CD4-positive, CD25-positive, alpha-beta regulatory T cell (primary cell): ENCODE measurements around the gene RIMBP3B. TPM values are rescaled to one million over a fixed set of nuclear protein-coding genes. Genes with fewer than 3 reads are reported as not detected.
"Not testable (repeated sequence)": the region's sequence is repeated elsewhere in the genome, so short reads cannot be mapped to it uniquely, and the experiment has no call there.

Experiments used
- ATAC-seq, 2 donors: fragments of 150-1000 bp; cut with Tn5 transposase; one replicate each; pipeline ENCODE4 v1.10.0; 2021; ENCODE audit warnings: low read depth in 2 of 2, moderate number of reproducible peaks in 2 of 2, moderate library complexity in 1 of 2
- DNase-seq, 3 donors: peaks; one replicate each; pipeline versions ENCODE4 v3.0.0 to v3.0.0-alpha.2; 2012 to 2022; ENCODE audit warnings: mixed read lengths in 1 of 3
- H3K27ac ChIP-seq: one replicate; pipeline ENCODE4 v1.7.0; 2013; ENCODE audit warnings: mild to moderate bottlenecking, low read length; ENCODE audit not compliant: insufficient read depth, poor library complexity, severe bottlenecking
- H3K27me3 ChIP-seq: one replicate; pipeline ENCODE4 v1.7.0; 2013; ENCODE audit warnings: low read length; ENCODE audit not compliant: control insufficient read depth, insufficient read depth
- H3K36me3 ChIP-seq: one replicate; pipeline ENCODE4 v1.7.0; 2013; ENCODE audit warnings: mild to moderate bottlenecking, low read length, moderate library complexity; ENCODE audit not compliant: control insufficient read depth, insufficient read depth
- H3K4me1 ChIP-seq: 2 replicates; pipeline ENCODE4 v1.7.0; 2013; ENCODE audit warnings: mild to moderate bottlenecking, low read length; ENCODE audit not compliant: insufficient read depth, control insufficient read depth, poor library complexity, severe bottlenecking
- H3K4me3 ChIP-seq: one replicate; pipeline ENCODE4 v1.7.0; 2013; ENCODE audit warnings: low read depth, mild to moderate bottlenecking, low read length, moderate library complexity
- H3K9me3 ChIP-seq, 2 experiments: 1 replicate in 1 of 2; 2 replicates in 1 of 2; pipeline ENCODE4 v1.7.0; 2013; ENCODE audit warnings: low read length in 2 of 2, mild to moderate bottlenecking in 1 of 2, moderate library complexity in 1 of 2; ENCODE audit not compliant: control insufficient read depth in 2 of 2
- H3K27ac Mint-ChIP-seq, 3 donors: one replicate each; pipeline ENCODE4 v1.8.0; 2020 to 2022; ENCODE audit warnings: mild to moderate bottlenecking in 3 of 3, mixed read lengths in 3 of 3, moderate library complexity in 2 of 3
- H3K27me3 Mint-ChIP-seq: one replicate; pipeline ENCODE4 v1.8.0; 2022; ENCODE audit warnings: mild to moderate bottlenecking, mixed read lengths
- H3K36me3 Mint-ChIP-seq: one replicate; pipeline ENCODE4 v1.8.0; 2020; ENCODE audit warnings: mixed read lengths
- H3K4me1 Mint-ChIP-seq, 4 donors: one replicate each; pipeline ENCODE4 v1.8.0; 2020 to 2022; ENCODE audit warnings: mixed read lengths in 4 of 4, mild to moderate bottlenecking in 1 of 4
- H3K4me3 Mint-ChIP-seq, 4 donors: one replicate each; pipeline ENCODE4 v1.8.0; 2020 to 2022; ENCODE audit warnings: mild to moderate bottlenecking in 4 of 4, mixed read lengths in 4 of 4, moderate library complexity in 3 of 4
- H3K9me3 Mint-ChIP-seq, 7 donors: one replicate each; pipeline ENCODE4 v1.8.0; 2020 to 2022; ENCODE audit warnings: mixed read lengths in 7 of 7, mild to moderate bottlenecking in 3 of 7, moderate library complexity in 2 of 7
- polyA plus RNA-seq, 4 donors: library from polyadenylated mRNA; unstranded; fragments of 300-500 nt; fragmentation: Illumina TruSeq; gene quantifications; one replicate each; pipeline ENCODE4 v1.2.3, GENCODE V29; 2021
- total RNA-seq: library from RNA; stranded (reverse); gene quantifications from one replicate; pipeline ENCODE4 v1.2.3, GENCODE V29; 2022

RIMBP3B gene, protein sequence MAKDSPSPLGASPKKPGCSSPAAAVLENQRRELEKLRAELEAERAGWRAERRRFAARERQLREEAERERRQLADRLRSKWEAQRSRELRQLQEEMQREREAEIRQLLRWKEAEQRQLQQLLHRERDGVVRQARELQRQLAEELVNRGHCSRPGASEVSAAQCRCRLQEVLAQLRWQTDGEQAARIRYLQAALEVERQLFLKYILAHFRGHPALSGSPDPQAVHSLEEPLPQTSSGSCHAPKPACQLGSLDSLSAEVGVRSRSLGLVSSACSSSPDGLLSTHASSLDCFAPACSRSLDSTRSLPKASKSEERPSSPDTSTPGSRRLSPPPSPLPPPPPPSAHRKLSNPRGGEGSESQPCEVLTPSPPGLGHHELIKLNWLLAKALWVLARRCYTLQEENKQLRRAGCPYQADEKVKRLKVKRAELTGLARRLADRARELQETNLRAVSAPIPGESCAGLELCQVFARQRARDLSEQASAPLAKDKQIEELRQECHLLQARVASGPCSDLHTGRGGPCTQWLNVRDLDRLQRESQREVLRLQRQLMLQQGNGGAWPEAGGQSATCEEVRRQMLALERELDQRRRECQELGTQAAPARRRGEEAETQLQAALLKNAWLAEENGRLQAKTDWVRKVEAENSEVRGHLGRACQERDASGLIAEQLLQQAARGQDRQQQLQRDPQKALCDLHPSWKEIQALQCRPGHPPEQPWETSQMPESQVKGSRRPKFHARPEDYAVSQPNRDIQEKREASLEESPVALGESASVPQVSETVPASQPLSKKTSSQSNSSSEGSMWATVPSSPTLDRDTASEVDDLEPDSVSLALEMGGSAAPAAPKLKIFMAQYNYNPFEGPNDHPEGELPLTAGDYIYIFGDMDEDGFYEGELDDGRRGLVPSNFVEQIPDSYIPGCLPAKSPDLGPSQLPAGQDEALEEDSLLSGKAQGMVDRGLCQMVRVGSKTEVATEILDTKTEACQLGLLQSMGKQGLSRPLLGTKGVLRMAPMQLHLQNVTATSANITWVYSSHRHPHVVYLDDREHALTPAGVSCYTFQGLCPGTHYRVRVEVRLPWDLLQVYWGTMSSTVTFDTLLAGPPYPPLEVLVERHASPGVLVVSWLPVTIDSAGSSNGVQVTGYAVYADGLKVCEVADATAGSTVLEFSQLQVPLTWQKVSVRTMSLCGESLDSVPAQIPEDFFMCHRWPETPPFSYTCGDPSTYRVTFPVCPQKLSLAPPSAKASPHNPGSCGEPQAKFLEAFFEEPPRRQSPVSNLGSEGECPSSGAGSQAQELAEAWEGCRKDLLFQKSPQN (N-terminal part only)
- total RNA-seq (not detected), polyA plus RNA-seq (under 1 TPM in 3 of 4 donors, not detected in 1; 0.32 to 0.63 (median 0.47) TPM)

DNA sequence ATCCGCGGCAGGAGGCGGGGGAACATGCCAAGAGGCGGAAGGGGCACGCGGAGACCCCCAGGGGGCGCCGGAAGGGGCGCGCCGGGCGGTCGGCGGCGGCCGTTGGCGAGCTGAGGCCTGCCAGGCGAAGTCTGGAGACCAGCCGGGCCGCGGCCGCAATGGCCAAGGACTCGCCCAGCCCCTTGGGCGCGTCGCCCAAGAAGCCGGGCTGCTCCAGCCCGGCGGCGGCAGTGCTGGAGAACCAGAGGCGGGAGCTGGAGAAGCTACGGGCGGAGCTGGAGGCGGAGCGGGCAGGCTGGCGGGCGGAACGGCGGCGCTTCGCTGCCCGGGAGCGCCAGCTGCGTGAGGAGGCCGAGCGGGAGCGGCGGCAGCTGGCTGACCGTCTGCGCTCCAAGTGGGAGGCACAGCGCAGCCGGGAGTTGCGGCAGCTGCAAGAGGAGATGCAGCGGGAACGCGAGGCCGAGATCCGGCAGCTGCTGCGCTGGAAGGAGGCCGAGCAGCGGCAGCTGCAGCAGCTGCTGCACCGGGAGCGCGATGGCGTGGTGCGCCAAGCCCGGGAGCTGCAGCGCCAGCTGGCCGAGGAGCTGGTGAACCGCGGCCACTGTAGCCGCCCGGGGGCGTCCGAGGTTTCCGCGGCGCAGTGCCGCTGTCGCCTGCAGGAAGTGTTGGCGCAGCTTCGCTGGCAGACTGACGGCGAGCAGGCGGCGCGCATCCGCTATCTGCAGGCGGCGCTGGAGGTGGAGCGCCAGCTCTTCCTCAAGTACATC, at the start of gene RIMBP3B:
Gene RIMBP3B (plus strand): TSS at position 51 of the 767 bp plus-strand sequence. CDS start 108 bp downstream, at position 159.
- not testable (repeated sequence) for H3K4me1 ChIP-seq, DNase-seq, H3K27me3 ChIP-seq, H3K4me3 Mint-ChIP-seq, H3K27me3 Mint-ChIP-seq, H3K36me3 Mint-ChIP-seq, H3K27ac ChIP-seq, H3K9me3 ChIP-seq, H3K27ac Mint-ChIP-seq, H3K36me3 ChIP-seq, H3K4me1 Mint-ChIP-seq, H3K4me3 ChIP-seq, H3K9me3 Mint-ChIP-seq
- ATAC-seq: peak; percentile 77 to 78

DNA sequence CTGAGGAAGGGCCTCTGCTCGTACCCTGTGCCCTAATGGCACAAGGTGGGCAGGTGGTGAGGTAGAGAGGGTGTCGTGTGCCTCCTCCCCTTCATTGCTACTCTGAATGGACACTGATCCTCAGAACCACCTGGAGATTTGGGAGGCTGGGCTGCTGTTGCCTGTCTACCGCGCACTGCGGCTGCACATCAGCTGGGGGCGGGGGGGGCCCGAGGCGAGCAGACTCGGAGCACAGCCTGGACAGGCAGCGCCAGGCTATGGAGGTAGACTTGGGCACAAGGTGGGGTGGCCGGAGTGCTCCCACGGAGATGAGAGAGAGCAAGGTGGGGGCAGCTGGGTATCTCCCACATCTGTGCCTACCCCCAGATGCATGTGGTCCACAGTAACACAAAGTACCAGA, 26.0 kb upstream of the RIMBP3B start:
- ATAC-seq, DNase-seq, H3K27me3 Mint-ChIP-seq: not testable (repeated sequence)

DNA sequence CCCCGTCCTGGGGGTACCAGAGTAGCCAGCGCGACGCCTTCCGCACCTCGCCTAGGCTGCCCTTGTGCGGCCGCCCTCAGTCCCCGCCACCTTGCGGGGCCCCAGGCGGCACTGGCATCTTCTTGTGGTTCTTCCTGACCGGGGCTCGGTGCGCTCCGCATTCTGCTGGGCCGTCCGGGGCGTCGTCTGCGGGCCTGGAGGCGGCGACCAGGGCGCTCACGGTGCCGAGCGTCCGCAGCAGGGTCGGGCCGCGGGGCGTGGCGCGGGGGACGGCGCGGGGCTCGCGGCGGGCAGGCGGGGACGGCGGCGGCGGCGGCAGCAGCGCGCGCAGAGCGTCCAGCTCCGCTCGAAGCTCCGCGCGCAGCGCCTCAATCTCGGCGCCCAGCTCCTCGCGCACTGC, 23.0 kb upstream of the RIMBP3B start:
- not testable (repeated sequence) for H3K36me3 Mint-ChIP-seq, H3K4me3 Mint-ChIP-seq, H3K27ac ChIP-seq, H3K4me1 ChIP-seq, H3K27me3 ChIP-seq, H3K4me3 ChIP-seq, H3K27ac Mint-ChIP-seq, H3K27me3 Mint-ChIP-seq, ATAC-seq, H3K9me3 ChIP-seq, DNase-seq, H3K9me3 Mint-ChIP-seq, H3K36me3 ChIP-seq, H3K4me1 Mint-ChIP-seq

More for the DNA sequence above, 26.0 kb upstream of the RIMBP3B start:
- H3K27me3 ChIP-seq, H3K36me3 Mint-ChIP-seq, H3K4me3 ChIP-seq, H3K27ac Mint-ChIP-seq, H3K4me3 Mint-ChIP-seq, H3K4me1 Mint-ChIP-seq, H3K36me3 ChIP-seq, H3K9me3 Mint-ChIP-seq, H3K4me1 ChIP-seq, H3K9me3 ChIP-seq, H3K27ac ChIP-seq: not testable (repeated sequence)

DNA sequence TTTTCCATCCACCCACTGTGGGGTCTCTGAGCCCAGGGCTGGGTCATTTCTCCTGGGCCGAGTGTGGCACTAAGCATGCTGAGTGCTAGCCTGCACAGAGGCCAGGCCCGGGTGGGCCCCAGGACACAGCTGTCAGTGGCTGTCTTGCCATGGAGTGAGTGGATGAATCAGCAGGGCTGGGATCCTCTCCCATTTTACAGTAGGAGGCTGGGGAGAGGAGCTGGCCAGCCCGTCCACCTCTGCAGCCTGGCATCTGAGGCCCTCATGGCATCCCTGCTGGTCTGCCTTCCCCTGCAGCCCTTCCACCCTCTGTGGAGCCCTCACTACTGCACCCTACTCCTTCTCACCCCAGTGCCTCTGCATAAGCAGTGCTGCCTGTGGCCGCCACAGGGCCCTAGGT, 21.1 kb upstream of the RIMBP3B start:
- not testable (repeated sequence) for H3K36me3 Mint-ChIP-seq, H3K9me3 Mint-ChIP-seq

DNA sequence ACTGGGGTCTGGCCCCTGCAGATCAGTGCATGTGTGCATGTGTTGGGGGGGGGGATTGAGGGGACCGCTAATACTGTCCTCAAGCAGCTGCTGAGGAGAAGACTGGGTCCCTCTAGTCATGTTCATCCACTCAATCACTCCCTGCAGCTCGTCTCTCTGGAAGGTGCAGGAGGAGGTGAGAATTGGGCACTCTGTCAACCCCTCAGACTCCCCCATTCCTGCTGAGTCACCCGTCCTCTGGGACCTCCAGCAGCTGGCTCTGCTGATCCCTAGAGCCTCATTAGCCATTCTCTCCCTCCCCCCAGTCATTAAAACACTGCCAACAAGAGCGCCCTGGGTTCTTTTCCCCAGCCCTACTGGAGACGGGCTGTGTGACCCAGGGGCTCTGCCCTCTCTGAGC, 20.5 kb upstream of the RIMBP3B start:
- not testable (repeated sequence) for H3K4me3 ChIP-seq, H3K4me3 Mint-ChIP-seq, H3K4me1 Mint-ChIP-seq, H3K27me3 Mint-ChIP-seq, ATAC-seq, H3K4me1 ChIP-seq, H3K27ac ChIP-seq, H3K36me3 Mint-ChIP-seq, H3K9me3 ChIP-seq, H3K9me3 Mint-ChIP-seq, H3K27ac Mint-ChIP-seq, H3K27me3 ChIP-seq, H3K36me3 ChIP-seq, DNase-seq

More for the DNA sequence above, 21.1 kb upstream of the RIMBP3B start:
- H3K27ac Mint-ChIP-seq, DNase-seq, H3K36me3 ChIP-seq, H3K4me1 Mint-ChIP-seq, H3K27me3 ChIP-seq, H3K4me3 Mint-ChIP-seq, H3K4me3 ChIP-seq, H3K4me1 ChIP-seq, ATAC-seq, H3K9me3 ChIP-seq, H3K27ac ChIP-seq, H3K27me3 Mint-ChIP-seq: not testable (repeated sequence)

DNA sequence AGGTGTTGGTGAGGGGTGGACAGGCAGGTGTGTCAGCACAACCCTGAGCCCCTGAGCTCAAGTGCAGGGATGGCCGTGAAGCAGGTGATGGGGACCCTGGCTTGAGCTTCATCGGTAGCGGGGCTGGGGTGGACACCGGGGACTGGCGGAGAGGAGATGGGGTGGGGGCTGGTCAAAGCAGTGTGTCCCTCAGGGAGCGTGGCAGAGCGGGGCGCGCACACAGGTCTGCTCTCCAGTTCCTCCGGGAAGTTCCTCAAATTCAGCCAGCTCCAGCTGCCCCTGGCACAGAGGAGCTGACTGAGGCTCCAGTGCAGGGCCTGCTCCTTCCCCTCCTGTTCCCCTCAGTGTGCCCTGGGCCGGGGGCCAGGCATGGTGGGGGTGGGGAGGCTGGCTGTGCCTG, 19.7 kb upstream of the RIMBP3B start:
- not testable (repeated sequence) for H3K4me3 ChIP-seq, H3K36me3 Mint-ChIP-seq, H3K27ac ChIP-seq, ATAC-seq, H3K27me3 ChIP-seq, DNase-seq, H3K4me1 Mint-ChIP-seq, H3K4me3 Mint-ChIP-seq, H3K27me3 Mint-ChIP-seq, H3K9me3 ChIP-seq, H3K9me3 Mint-ChIP-seq, H3K36me3 ChIP-seq, H3K27ac Mint-ChIP-seq, H3K4me1 ChIP-seq

DNA sequence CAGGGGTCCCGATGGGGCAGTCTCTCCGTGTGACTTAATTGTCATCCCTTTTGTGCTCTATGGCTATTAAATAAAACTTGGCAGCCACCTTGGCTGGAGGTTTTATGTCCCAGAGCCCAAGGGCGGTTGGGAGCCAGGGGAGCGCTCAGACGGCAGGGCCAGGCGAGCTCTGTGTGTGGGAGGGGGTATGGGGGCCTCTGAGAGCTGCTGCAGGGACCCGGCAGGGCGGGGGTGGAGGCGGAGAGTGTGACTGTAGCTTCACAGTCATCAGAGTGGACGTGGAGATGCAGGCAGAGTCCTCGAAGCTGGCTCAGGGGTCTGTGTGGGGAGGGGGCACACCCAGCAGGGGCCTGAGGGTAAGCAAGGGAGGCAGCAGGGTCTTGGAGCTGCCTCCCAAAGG, 19.2 kb upstream of the RIMBP3B start:
- H3K4me3 Mint-ChIP-seq, H3K27ac ChIP-seq, H3K27me3 ChIP-seq, H3K27ac Mint-ChIP-seq, H3K4me1 ChIP-seq, H3K9me3 Mint-ChIP-seq, H3K36me3 ChIP-seq, H3K36me3 Mint-ChIP-seq, ATAC-seq, H3K9me3 ChIP-seq, H3K27me3 Mint-ChIP-seq, H3K4me3 ChIP-seq, H3K4me1 Mint-ChIP-seq, DNase-seq: not testable (repeated sequence)
